Neural cell (in vitro differentiated cells): ENCODE measurements around the gene TRPM3. TPM values are rescaled to one million over a fixed set of nuclear protein-coding genes. Genes with fewer than 3 reads are reported as not detected.

Source experiments
- H2AFZ ChIP-seq: fragments of 200-600, 300-800 bp; sonication (generic), shearing (Covaris generic); 2 replicates; pipeline ENCODE4 v1.6.0; 2014; ENCODE audit warnings: low read depth, mild to moderate bottlenecking, antibody characterized with exemption, low read length, moderate library complexity
- H3F3A ChIP-seq: fragments of 200-600 bp; shearing (Covaris generic); 2 replicates; pipeline ENCODE4 v1.6.1; 2016; ENCODE audit warnings: mild to moderate bottlenecking, moderate library complexity, mixed read lengths, antibody characterized with exemption, low read length; ENCODE audit not compliant: insufficient read depth, poor library complexity, severe bottlenecking
- H3K27ac ChIP-seq: fragments of 200-600, 300-800 bp; sonication (generic), shearing (Covaris generic); 2 replicates; pipeline ENCODE4 v1.5.1; 2014; ENCODE audit warnings: mild to moderate bottlenecking, low read length, moderate library complexity
- H3K27me3 ChIP-seq: fragments of 300-800, 200-600 bp; sonication (generic), shearing (Covaris generic); 2 replicates; pipeline ENCODE4 v1.6.0; 2014; ENCODE audit warnings: mild to moderate bottlenecking, low read depth, low read length, moderate library complexity; ENCODE audit not compliant: insufficient read depth
- H3K36me3 ChIP-seq: fragments of 300-800, 200-600 bp; sonication (generic), shearing (Covaris generic); 2 replicates; pipeline ENCODE4 v1.5.1; 2014; ENCODE audit warnings: mild to moderate bottlenecking, antibody characterized with exemption, low read length, moderate library complexity; ENCODE audit not compliant: insufficient read depth
- H3K4me2 ChIP-seq: fragments of 300-800, 200-600 bp; sonication (generic), shearing (Covaris generic); 2 replicates; pipeline ENCODE4 v1.6.0; 2014; ENCODE audit warnings: mild to moderate bottlenecking, low read length
- H3K4me3 ChIP-seq: fragments of 300-800, 200-600 bp; sonication (generic), shearing (Covaris generic); 2 replicates; pipeline ENCODE4 v1.5.1; 2014; ENCODE audit warnings: mild to moderate bottlenecking, low read length, moderate library complexity
- H3K79me2 ChIP-seq: fragments of 200-600 bp; shearing (Covaris generic); replicated peaks from 2 replicates; pipeline ENCODE4 v1.6.0; 2014; ENCODE audit warnings: mild to moderate bottlenecking, low read length, moderate library complexity; ENCODE audit not compliant: insufficient read depth
- H3K9ac ChIP-seq: fragments of 300-800, 200-600 bp; sonication (generic), shearing (Covaris generic); 2 replicates; pipeline ENCODE4 v1.6.1; 2016; ENCODE audit warnings: mild to moderate bottlenecking, low read length, mixed read lengths
- H3K9me2 ChIP-seq: fragments of 200-600 bp; shearing (Covaris generic); 2 replicates; pipeline ENCODE4 v1.6.1; 2016; ENCODE audit warnings: mild to moderate bottlenecking, low read length, mixed read lengths; ENCODE audit not compliant: insufficient read depth
- H3K9me3 ChIP-seq: fragments of 200-600, 300-800 bp; sonication (generic), shearing (Covaris generic); 2 replicates; pipeline ENCODE4 v1.6.1; 2016; ENCODE audit warnings: mild to moderate bottlenecking, mixed run types, low read length, moderate library complexity, mixed read lengths
- H4K20me1 ChIP-seq: fragments of 200-600 bp; shearing (Covaris generic); 2 replicates; pipeline ENCODE4 v1.6.1; 2016; ENCODE audit warnings: mild to moderate bottlenecking, mixed run types; ENCODE audit not compliant: insufficient read depth
- EP300 ChIP-seq: fragments of 450-650 bp; conservative IDR thresholded peaks from 2 replicates; pipeline ENCODE4 v1.6.1; 2014; ENCODE audit warnings: antibody characterized with exemption, mild to moderate bottlenecking, moderate library complexity; ENCODE audit not compliant: poor library complexity, severe bottlenecking
- EZH2 ChIP-seq: fragments of 200-600, 300-800 bp; shearing (Covaris generic), sonication (generic); IDR thresholded peaks from 2 replicates; pipeline ENCODE4 v1.6.1; 2014; ENCODE audit warnings: antibody characterized with exemption, low read length, borderline replicate concordance, mild to moderate bottlenecking; ENCODE audit not compliant: insufficient read depth, poor library complexity, severe bottlenecking
- MXI1 ChIP-seq: fragments of 450-650 bp; conservative IDR thresholded peaks from 2 replicates; pipeline ENCODE4 v1.6.1; 2014; ENCODE audit warnings: antibody characterized with exemption, mild to moderate bottlenecking; ENCODE audit not compliant: poor library complexity, severe bottlenecking
- POLR2AphosphoS5 ChIP-seq: IDR thresholded peaks from 2 replicates; pipeline ENCODE4 v1.6.1; 2012
- RAD21 ChIP-seq: fragments of 450-650 bp; conservative IDR thresholded peaks from 2 replicates; pipeline ENCODE4 v1.6.1; 2014; ENCODE audit warnings: antibody characterized with exemption, mild to moderate bottlenecking, moderate library complexity
- SMC3 ChIP-seq: fragments of 450-650 bp; conservative IDR thresholded peaks from 2 replicates; pipeline ENCODE4 v1.6.1; 2014; ENCODE audit warnings: antibody characterized with exemption, mild to moderate bottlenecking, moderate library complexity; ENCODE audit not compliant: poor library complexity
- TAF1 ChIP-seq: IDR thresholded peaks from 2 replicates; pipeline ENCODE4 v1.6.1; 2012; ENCODE audit warnings: low read depth
- polyA plus RNA-seq: library from polyadenylated mRNA; depleted of rRNA; stranded (reverse); fragments of >200 nt; gene quantifications from 2 replicates; pipeline ENCODE4 v1.2.3, GENCODE V29; 2014
- TF ChIP-seq, protein P1 (sequence below): IDR thresholded peaks from 2 replicates; pipeline ENCODE4 v1.6.1; 2012; ENCODE audit warnings: borderline replicate concordance
- TF ChIP-seq, protein P2 (sequence below): fragments of 450-650 bp; IDR thresholded peaks from 2 replicates; pipeline ENCODE4 v1.5.1; 2014; ENCODE audit warnings: antibody characterized with exemption, mild to moderate bottlenecking, moderate library complexity; ENCODE audit not compliant: poor library complexity, severe bottlenecking

TRPM3 gene
- polyA plus RNA-seq, 1 donor from 2014 or later = 1.3 TPM

DNA sequence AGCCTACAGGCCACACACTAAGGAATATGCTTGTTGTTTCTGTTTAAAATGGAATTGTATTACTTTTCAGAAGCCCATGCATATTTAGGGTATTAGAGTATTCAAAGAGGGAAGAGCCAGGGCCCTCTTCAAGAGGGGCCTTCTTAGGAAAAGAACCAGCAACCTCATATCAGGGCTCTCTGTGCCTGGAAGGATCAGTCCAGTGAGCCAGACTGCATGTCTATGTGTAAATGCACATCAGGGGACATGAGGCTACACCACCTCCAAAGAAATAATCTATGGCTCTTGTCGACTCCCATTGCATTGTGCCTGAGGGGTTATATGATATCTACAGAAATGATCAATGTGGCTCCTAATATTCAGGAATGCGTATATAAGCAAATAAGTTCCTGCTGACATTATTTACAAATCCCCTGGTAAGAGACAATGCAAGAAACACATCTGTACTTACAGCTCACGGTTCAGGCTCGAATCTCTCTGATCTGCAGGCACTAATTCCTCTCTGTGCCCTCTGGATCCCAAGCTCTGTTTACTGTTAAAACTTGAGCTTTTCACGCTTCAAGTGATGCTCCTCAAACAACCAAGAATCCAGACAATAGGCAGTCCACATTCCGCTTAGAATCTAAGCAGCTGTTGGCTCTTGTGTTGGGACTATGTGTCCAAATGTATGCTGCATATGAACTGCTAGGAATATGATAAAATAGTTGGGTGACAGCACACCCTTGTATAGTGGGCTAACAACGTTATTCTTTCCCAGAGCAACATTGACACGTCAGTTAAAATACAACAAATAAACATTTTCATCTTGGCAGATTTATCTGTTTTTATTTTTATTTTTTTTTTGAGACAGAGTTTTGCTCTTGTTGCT lies 556.7 kb downstream of the TRPM3 start:
- Histone ChIP-seq H3K36me3 (no peaks in the 10 kb centered on the region), H2AFZ (no peak overlapping the region), H3K9me2 (no peaks in the 10 kb centered on the region), H3K9me3 (no peaks in the 10 kb centered on the region), H4K20me1 (no peaks in the 10 kb centered on the region), H3K4me2 (no peak overlapping the region), H3K9ac (no peak overlapping the region), H3K4me3 (no peak overlapping the region), H3F3A (no peaks in the 10 kb centered on the region), H3K27ac (no peak overlapping the region), H3K79me2 (no peaks in the 10 kb centered on the region), H3K27me3 (no peaks in the 10 kb centered on the region)
- TF ChIP-seq, protein P1, sequence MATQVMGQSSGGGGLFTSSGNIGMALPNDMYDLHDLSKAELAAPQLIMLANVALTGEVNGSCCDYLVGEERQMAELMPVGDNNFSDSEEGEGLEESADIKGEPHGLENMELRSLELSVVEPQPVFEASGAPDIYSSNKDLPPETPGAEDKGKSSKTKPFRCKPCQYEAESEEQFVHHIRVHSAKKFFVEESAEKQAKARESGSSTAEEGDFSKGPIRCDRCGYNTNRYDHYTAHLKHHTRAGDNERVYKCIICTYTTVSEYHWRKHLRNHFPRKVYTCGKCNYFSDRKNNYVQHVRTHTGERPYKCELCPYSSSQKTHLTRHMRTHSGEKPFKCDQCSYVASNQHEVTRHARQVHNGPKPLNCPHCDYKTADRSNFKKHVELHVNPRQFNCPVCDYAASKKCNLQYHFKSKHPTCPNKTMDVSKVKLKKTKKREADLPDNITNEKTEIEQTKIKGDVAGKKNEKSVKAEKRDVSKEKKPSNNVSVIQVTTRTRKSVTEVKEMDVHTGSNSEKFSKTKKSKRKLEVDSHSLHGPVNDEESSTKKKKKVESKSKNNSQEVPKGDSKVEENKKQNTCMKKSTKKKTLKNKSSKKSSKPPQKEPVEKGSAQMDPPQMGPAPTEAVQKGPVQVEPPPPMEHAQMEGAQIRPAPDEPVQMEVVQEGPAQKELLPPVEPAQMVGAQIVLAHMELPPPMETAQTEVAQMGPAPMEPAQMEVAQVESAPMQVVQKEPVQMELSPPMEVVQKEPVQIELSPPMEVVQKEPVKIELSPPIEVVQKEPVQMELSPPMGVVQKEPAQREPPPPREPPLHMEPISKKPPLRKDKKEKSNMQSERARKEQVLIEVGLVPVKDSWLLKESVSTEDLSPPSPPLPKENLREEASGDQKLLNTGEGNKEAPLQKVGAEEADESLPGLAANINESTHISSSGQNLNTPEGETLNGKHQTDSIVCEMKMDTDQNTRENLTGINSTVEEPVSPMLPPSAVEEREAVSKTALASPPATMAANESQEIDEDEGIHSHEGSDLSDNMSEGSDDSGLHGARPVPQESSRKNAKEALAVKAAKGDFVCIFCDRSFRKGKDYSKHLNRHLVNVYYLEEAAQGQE = no peak

DNA sequence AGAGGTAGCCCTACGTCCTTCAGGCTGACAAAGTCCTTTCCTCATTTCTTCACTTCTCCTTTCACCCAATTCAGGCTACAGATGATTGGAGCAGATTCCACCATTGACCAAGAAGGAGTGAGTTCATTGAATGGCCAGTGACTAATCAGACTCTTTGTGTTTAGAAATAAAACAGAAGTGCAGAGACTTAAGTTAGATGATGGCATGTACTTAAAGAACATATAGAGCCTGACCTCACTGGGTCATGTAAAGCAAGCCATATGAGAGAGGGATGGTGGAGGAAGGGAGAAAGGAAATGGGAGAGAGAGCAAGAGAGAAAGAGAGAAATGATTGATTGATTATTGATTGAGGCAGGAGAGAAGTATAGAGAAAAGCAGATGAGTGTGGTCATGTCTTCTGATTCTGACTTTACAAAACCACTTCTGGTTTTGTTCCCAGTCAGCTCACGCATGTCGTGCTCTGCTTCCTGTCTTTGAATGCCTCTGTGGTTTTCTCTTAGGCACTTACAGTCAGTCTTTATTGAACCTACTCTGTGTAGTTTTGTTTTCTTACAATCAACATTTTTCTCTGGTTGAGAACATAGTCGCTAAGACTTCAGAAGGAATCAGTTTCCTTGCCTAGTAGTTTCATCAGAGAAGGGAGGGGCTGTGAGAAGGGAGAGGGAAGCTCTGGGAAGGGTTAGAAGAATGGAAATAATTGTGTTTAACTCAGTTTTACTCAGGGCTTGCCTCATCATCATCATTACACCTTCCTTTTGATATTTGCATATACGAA lies 557.8 kb downstream of the TRPM3 start:
- Histone ChIP-seq H3K27ac (no peak overlapping the region), H3K4me3 (no peak overlapping the region), H3K9me2 (no peaks in the 10 kb centered on the region), H3K36me3 (no peaks in the 10 kb centered on the region), H3K9me3 (no peaks in the 10 kb centered on the region), H4K20me1 (no peaks in the 10 kb centered on the region), H3K79me2 (no peaks in the 10 kb centered on the region), H3K4me2 (no peak overlapping the region), H2AFZ (no peak overlapping the region), H3K27me3 (no peaks in the 10 kb centered on the region), H3K9ac (no peak overlapping the region), H3F3A (no peaks in the 10 kb centered on the region)
- TF ChIP-seq POLR2AphosphoS5 (no peak), EZH2 (no peak)

DNA sequence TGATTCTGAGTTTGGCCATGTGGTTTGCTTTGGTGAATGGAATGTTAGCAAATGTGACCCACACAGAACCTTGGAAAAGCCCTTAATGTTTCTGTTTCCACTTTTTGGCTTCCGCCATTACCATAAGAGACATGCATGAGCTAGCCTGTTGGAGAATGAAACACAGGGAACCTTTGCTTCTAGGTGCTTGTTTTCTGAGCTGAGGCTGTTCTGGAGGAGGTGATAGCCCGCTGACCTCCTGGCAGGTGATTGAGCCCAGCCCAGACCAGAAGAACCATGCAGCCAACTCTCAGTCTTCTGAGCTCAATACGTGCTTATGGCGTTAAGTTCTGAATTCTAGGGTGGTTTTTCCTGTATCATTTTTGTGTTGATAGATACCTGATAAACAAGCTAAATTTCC lies 558.4 kb downstream of the TRPM3 start:
- Histone ChIP-seq H3K4me2 (no peak overlapping the region), H3F3A (no peaks in the 10 kb centered on the region), H3K9me2 (no peaks in the 10 kb centered on the region), H2AFZ (no peak overlapping the region), H3K9me3 (no peaks in the 10 kb centered on the region), H3K27ac (no peak overlapping the region), H3K36me3 (no peaks in the 10 kb centered on the region), H3K27me3 (no peaks in the 10 kb centered on the region), H3K79me2 (no peaks in the 10 kb centered on the region), H4K20me1 (no peaks in the 10 kb centered on the region), H3K4me3 (no peak overlapping the region), H3K9ac (no peak overlapping the region)
- TF ChIP-seq POLR2AphosphoS5 (no peak), RAD21 (no peak), TAF1 (no peak), EZH2 (no peak), EP300 (no peak), MXI1 (no peak), SMC3 (no peak)
- TF ChIP-seq, protein P2, sequence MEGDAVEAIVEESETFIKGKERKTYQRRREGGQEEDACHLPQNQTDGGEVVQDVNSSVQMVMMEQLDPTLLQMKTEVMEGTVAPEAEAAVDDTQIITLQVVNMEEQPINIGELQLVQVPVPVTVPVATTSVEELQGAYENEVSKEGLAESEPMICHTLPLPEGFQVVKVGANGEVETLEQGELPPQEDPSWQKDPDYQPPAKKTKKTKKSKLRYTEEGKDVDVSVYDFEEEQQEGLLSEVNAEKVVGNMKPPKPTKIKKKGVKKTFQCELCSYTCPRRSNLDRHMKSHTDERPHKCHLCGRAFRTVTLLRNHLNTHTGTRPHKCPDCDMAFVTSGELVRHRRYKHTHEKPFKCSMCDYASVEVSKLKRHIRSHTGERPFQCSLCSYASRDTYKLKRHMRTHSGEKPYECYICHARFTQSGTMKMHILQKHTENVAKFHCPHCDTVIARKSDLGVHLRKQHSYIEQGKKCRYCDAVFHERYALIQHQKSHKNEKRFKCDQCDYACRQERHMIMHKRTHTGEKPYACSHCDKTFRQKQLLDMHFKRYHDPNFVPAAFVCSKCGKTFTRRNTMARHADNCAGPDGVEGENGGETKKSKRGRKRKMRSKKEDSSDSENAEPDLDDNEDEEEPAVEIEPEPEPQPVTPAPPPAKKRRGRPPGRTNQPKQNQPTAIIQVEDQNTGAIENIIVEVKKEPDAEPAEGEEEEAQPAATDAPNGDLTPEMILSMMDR = no peak
- TF ChIP-seq, protein P1 = no peak
